DND-41 (cell line): ENCODE measurements around the gene MSANTD1.

Experiments
- ATAC-seq: fragments of 200-7000 bp; cut with Tn5 transposase; 3 replicates; pipeline ENCODE4 v1.9.1; 2021; ENCODE audit warnings: low read depth; ENCODE audit not compliant: insufficient read depth
- DNase-seq: peaks from one replicate; pipeline ENCODE4 v3.0.0-alpha.2; 2020
- H2AFZ ChIP-seq: 2 replicates; pipeline ENCODE4 v1.6.0; 2012; ENCODE audit warnings: low read depth, low read length
- H3K27ac ChIP-seq: 2 replicates; pipeline ENCODE4 v1.5.1; 2012; ENCODE audit warnings: low read length, inconsistent platforms
- H3K27me3 ChIP-seq: fragments of 200-600 bp; sonication (generic); 2 replicates; pipeline ENCODE4 v1.6.0; 2012; ENCODE audit warnings: low read length, mild to moderate bottlenecking, inconsistent platforms; ENCODE audit not compliant: insufficient read depth, poor library complexity
- H3K36me3 ChIP-seq: 2 replicates; pipeline ENCODE4 v1.5.1; 2012; ENCODE audit warnings: low read length, inconsistent platforms; ENCODE audit not compliant: insufficient read depth
- H3K4me1 ChIP-seq: 2 replicates; pipeline ENCODE4 v1.5.1; 2012; ENCODE audit warnings: mild to moderate bottlenecking, low read length; ENCODE audit not compliant: insufficient read depth
- H3K4me2 ChIP-seq: 2 replicates; pipeline ENCODE4 v1.6.0; 2012; ENCODE audit warnings: mild to moderate bottlenecking, moderate library complexity, low read length, inconsistent platforms; ENCODE audit not compliant: insufficient read depth
- H3K4me3 ChIP-seq, 2 experiments: fragments of 200-600 bp in 1 of 2; shearing (Covaris generic) in 1 of 2; 2 replicates each; pipeline ENCODE4 v1.5.1; 2012 to 2016; ENCODE audit warnings: inconsistent platforms in 2 of 2, low read length in 2 of 2, mild to moderate bottlenecking in 2 of 2, low read depth in 1 of 2, moderate library complexity in 1 of 2
- H3K79me2 ChIP-seq: 2 replicates; pipeline ENCODE4 v1.6.0; 2012; ENCODE audit warnings: low read length, inconsistent platforms; ENCODE audit not compliant: insufficient read depth
- H3K9ac ChIP-seq: 2 replicates; pipeline ENCODE4 v1.6.0; 2012; ENCODE audit warnings: low read depth, mild to moderate bottlenecking, inconsistent platforms, low read length, moderate library complexity
- H3K9me3 ChIP-seq: 2 replicates; pipeline ENCODE4 v1.5.1; 2012; ENCODE audit warnings: low read length, moderate library complexity, mild to moderate bottlenecking, inconsistent platforms; ENCODE audit not compliant: insufficient read depth, severe bottlenecking
- H4K20me1 ChIP-seq: 2 replicates; pipeline ENCODE4 v1.6.0; 2012; ENCODE audit warnings: low read length; ENCODE audit not compliant: insufficient read depth
- EZH2 ChIP-seq: IDR thresholded peaks from 3 replicates; pipeline ENCODE4 v1.6.1; 2012; ENCODE audit warnings: borderline replicate concordance, low read depth, mild to moderate bottlenecking, moderate library complexity, low read length, inconsistent platforms; ENCODE audit not compliant: severe bottlenecking
- TF ChIP-seq, protein P1 (sequence below): IDR thresholded peaks from 2 replicates; pipeline ENCODE4 v1.5.1; 2012; ENCODE audit warnings: borderline replicate concordance, low read length, moderate library complexity, mild to moderate bottlenecking; ENCODE audit not compliant: poor library complexity, severe bottlenecking; ENCODE audit errors: extremely low read depth

Gene MSANTD1

DNA sequence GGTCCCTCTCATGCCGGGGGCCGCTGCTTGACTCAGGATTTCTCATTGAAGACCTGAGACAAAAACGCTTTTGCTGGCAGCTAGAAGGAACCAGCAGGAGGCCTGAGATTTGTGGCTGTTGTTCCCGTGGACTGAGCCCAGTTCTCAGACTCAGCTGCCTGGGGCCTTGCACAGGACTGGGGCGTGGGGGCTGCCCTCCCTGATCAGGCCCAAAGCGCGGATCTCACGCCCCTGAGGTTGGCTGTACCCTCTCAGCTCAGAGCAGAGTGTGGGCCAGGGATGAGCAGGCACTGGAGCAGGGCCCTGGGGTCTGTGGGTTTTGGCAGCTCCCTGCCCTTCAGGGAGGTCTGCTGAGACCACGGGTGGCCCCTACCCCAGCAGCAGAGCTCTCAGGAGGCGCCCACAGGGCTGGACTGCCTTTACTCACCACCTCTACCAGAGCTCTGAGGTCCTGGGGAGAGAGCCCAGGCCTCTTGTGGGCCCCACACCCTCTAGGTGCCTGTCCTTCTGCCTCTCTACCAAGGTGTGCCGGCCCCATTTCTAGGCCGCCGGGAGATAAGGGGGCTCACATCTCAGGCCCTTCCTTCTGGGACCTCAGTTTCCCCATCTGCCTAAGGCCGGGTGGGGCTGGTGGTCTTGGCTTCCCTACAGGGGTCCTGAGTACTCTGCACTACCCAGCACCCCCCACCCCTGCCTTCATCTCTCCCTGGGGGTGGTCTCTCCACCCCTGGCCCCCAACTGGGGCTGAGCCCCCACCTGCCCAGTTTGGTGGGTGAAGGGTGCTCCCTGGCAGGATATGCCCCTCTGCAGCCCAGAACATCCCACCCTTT is 5.6 kb downstream of the MSANTD1 start:
- Histone ChIP-seq H3K9ac (no peak overlapping the region), H3K4me3 (no peak overlapping the region)

DNA sequence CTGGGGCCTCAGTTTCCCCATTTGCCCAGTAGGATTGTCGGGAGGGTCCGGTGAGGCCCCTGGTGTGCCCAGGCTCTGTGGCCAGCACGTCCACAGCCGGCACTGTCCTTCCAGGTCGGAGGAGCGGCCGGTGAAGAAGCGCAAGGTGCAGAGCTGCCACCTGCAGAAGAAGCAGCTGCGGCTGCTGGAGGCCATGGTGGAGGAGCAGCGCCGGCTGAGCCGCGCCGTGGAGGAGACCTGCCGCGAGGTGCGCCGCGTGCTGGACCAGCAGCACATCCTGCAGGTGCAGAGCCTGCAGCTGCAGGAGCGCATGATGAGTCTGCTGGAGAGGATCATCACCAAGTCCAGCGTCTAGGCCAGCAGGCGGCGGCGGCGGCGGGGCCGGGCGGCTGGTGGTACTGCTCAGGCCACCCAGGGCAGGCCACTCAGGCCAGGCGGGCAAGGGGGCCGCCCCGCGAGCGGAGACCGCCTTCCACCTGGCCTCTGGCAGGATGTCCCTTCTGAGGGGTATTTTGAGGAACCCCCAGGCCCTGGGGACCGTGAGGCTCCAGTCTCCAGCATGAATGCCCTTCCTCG is 6.7 kb downstream of the MSANTD1 start:
- H3K9ac ChIP-seq: no peak overlapping the region
- no peak overlapping the region for H3K4me3 ChIP-seq
- H4K20me1 ChIP-seq: no peaks in the 10 kb centered on the region; the same call in 1 of the 2 replicates
- ATAC-seq (no peak), DNase-seq (no peak)
- H3K36me3 ChIP-seq: no peaks in the 10 kb centered on the region
- H3K9me3 ChIP-seq: no peaks in the 10 kb centered on the region
- H3K79me2 ChIP-seq: no peaks in the 10 kb centered on the region
- TF ChIP-seq, protein P1, sequence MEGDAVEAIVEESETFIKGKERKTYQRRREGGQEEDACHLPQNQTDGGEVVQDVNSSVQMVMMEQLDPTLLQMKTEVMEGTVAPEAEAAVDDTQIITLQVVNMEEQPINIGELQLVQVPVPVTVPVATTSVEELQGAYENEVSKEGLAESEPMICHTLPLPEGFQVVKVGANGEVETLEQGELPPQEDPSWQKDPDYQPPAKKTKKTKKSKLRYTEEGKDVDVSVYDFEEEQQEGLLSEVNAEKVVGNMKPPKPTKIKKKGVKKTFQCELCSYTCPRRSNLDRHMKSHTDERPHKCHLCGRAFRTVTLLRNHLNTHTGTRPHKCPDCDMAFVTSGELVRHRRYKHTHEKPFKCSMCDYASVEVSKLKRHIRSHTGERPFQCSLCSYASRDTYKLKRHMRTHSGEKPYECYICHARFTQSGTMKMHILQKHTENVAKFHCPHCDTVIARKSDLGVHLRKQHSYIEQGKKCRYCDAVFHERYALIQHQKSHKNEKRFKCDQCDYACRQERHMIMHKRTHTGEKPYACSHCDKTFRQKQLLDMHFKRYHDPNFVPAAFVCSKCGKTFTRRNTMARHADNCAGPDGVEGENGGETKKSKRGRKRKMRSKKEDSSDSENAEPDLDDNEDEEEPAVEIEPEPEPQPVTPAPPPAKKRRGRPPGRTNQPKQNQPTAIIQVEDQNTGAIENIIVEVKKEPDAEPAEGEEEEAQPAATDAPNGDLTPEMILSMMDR: no peak
- TF ChIP-seq EZH2: no peak
- H2AFZ ChIP-seq: no peak overlapping the region
- H3K4me2 ChIP-seq: no peak overlapping the region
- no peaks in the 10 kb centered on the region for H3K27me3 ChIP-seq
- H3K27ac ChIP-seq: no peak overlapping the region
- H3K4me1 ChIP-seq: no peaks in the 10 kb centered on the region

More for the DNA sequence above, 5.6 kb downstream of the MSANTD1 start:
- H3K4me1 ChIP-seq: no peaks in the 10 kb centered on the region
- H3K9me3 ChIP-seq: no peaks in the 10 kb centered on the region
- H3K79me2 ChIP-seq: no peaks in the 10 kb centered on the region
- TF ChIP-seq, protein P1: no peak
- no peak for TF ChIP-seq EZH2
- H3K4me2 ChIP-seq: no peak overlapping the region
- no peaks in the 10 kb centered on the region for H3K36me3 ChIP-seq
- H3K27ac ChIP-seq: no peak overlapping the region
- H3K27me3 ChIP-seq: no peaks in the 10 kb centered on the region
- DNase-seq (no peak), ATAC-seq (no peak)
- no peaks in the 10 kb centered on the region; the same call in 1 of the 2 replicates for H4K20me1 ChIP-seq
- H2AFZ ChIP-seq: no peak overlapping the region

DNA sequence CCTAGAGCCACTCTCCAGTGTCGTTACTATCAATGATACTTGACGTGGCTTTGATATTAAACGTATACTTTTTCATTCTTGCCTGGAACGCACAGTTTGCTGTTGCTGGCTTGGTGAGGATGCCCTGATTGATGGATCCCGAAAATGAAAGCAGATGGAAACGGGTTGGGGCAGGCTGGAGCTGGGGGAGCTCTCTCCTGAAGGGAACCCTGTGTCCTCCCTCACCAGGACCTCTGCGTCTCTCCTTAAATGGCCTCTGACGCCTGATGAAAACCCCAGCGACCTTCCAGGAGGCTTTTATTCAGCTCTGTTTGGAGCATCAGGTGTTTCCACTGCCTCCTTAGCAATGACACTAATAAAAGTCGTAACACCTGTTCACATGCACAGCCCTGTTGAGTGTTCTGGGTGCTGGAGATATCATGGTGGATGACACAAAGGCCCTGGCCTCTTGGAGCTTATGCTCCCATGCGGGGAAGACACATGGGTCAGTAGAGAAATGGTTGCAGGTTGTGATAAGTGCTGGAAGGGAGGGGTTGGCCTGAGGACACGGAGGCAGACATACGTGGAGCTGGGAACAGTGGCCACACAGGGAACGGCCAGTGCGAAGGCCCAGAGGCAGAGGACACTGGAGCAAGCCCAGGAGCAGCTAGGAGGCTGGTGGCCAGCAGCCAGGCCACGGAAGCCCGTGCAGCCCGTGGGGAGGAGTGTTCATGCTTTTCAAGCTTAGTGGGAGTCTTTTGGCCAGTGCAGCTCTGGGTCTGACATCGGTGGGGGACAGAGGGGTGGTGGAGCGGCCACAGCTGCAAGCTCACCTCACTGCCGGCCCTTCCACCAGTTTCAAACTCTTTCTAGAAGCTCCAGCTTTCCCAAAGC is 7.5 kb downstream of the MSANTD1 start:
- TF ChIP-seq EZH2: no peak
- TF ChIP-seq, protein P1: no peak
- Histone ChIP-seq H3K27me3 (no peaks in the 10 kb centered on the region), H3K4me2 (no peak overlapping the region), H4K20me1 (no peaks in the 10 kb centered on the region; the same call in 1 of the 2 replicates), H3K9me3 (no peaks in the 10 kb centered on the region), H2AFZ (no peak overlapping the region), H3K4me3 (no peak overlapping the region), H3K27ac (no peak overlapping the region), H3K4me1 (no peaks in the 10 kb centered on the region), H3K36me3 (no peaks in the 10 kb centered on the region), H3K9ac (no peak overlapping the region), H3K79me2 (no peaks in the 10 kb centered on the region)
- DNase-seq (no peak), ATAC-seq (no peak)
